Measurements from ENCODE around the gene AUP1.
"Not testable (repeated sequence)": the region's sequence is repeated elsewhere in the genome, so short reads cannot be mapped to it uniquely, and the experiment has no call there.

AUP1 gene
- 110 to 125 (median 118) reads per million in 4 donors for total RNA-seq

DNA sequence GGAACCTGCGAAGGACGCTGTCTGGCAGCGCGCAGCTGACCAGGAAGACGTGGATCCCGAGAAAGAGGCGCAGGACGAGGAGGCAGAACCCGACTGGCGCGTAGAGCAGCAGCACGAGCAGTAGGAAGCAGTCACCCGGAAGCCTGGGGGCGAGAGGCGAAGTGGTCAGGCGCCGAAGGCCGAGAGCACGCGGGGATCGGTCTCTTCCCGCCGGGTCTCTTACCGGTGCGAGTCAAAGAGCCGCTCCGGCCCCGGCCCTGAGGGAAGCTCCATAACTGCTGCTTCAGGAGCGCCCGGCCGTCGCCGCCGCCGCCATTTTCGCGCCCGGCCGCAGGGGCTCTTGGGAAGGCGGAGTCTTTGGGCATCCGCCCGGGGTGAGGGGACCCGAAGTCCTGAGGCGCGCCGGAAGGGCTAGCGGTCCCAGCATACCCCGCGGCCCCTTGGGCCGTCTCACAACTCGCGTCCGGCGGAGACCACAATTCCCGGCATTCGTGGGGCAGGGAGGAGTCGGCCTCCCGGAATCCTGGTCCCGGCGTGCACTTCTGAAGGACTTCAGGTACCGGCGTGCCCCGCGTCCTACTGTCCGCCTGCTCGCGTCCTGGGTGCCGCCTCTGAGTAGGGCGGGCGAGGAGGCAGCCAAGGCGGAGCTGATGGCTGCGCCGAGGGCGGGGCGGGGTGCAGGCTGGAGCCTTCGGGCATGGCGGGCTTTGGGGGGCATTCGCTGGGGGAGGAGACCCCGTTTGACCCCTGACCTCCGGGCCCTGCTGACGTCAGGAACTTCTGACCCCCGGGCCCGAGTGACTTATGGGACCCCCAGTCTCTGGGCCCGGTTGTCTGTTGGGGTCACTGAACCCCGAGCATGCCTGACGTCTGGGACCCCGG is at the start of gene AUP1, which contains the start of gene HTRA2:
Gene AUP1 (minus strand): TSS at position 350 of the 882 bp plus-strand sequence. CDS start 77 bp downstream, at position 273.
Gene HTRA2 (plus strand): TSS at position 577 of the 882 bp plus-strand sequence. CDS start 74 bp downstream, at position 651.
- peak; percentile 72 to 96 (median 78) for DNase-seq

- peak in 1 of 5 donors; percentile 44 for DNase-seq
Measured at GRCh38 chr2:74578408-74578807, 48.9 kb upstream of the AUP1 start.

DNA sequence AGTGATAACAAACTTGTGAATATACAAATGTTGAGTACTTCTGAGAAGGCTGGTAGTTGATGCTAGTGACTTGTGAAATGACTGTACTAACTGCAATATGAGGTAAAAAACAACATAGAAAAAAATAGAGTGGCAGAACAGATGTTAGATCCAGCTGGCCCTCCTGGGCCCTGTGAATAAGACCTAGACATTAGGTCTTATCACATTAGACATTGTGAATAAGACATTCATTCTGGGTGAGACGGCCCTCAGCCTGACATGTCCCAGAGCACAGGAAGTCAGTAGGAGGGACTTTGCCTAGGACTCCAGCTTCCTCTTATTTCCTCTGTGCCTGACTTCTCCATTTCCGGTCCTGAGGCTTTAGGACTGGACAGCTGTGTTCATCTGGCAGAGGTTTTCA is 47.9 kb upstream of the AUP1 start:
- DNase-seq = peak in 1 of 5 donors; percentile 71

- no peak for DNase-seq
Measured at GRCh38 chr2:74576863-74577229, 47.3 kb upstream of the AUP1 start.

DNA sequence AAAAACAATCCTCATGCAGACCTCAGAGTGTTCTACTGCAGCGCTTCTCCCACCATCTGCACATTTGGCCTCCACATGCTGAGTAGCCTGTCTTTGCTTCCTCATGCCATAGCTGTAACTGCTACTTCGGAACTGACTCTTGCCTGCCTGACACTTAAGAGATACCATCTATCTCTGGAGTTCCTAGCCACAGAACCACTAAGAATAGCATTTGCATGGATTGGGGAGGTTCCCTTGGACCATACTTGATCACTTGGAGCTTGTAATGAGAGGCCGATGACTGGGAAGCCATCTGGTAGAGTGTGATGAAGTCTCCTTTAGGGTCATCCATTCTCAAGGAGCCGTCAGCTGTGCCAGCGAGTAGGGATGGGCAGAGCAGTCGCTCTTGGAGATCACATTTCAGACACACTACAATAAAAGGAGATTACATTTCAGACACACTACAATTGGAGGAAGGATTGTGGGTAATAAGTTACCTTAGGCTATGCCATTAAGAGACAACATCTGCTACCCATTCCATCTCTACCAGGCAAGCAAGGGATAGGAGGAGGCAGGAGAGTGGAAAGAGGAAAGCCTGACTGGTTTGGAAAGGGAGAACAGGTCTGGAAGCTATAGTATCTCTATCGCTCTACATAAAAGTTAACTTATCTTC is 46.8 kb upstream of the AUP1 start:
- DNase-seq = no peak

DNA sequence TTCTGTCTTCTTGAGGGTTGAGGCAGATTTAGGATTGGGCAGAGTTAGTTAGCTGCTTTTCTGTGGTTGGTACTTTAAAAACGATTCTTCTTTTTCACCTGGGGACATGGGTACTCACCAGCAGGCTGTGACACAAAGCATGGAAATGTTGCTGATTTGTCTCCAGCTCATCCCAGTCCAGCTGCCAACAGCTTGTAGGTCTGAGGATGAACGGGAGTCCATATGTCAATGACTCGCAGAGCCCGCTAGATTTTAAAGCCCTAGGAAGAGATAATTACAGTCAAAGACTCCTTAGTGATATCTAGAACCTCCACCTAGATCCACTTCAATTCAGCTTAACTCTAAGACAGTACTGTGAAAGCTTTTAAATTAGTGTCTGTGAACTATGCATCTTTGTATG is 45.8 kb upstream of the AUP1 start:
- no peak for DNase-seq

DNA sequence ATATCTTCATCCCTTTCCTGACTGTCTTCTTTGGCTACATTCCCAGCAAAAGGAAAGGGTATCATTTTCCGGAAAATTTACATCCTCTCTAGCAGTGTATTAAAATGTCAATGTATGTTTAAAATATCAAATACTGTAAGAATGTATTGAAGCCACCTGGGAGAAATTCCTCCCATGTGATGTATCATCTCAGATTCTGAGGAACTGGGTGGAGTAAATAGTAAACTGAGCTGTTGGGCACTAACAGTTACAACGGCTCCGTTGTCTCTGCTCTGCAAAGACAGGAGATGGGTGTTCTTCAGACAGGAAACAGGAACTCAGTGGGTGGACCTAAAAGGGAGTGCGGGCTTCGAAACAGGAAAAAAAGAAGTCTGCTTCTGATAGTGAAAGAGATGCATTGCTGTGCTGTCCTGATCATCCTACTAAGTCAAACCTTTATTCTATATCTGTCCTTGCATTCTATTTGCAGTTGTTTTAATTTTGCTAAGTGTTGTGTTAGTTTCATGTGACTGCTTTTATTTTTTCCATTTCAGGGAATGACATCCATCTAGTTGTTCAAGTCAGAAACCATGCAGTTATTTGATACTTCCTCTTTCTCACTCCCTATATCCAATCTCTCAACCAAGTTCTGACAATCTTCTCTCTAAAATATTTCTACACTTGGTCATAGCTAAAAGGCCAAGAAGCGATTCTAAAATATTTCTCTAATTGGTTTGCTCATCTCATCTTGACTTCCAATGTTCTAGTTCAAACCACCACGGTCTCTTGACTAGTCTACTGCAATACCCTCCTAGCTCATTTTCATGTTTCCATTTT is 44.4 kb upstream of the AUP1 start:
- DNase-seq = peak in 1 of 5 donors; percentile 80

DNA sequence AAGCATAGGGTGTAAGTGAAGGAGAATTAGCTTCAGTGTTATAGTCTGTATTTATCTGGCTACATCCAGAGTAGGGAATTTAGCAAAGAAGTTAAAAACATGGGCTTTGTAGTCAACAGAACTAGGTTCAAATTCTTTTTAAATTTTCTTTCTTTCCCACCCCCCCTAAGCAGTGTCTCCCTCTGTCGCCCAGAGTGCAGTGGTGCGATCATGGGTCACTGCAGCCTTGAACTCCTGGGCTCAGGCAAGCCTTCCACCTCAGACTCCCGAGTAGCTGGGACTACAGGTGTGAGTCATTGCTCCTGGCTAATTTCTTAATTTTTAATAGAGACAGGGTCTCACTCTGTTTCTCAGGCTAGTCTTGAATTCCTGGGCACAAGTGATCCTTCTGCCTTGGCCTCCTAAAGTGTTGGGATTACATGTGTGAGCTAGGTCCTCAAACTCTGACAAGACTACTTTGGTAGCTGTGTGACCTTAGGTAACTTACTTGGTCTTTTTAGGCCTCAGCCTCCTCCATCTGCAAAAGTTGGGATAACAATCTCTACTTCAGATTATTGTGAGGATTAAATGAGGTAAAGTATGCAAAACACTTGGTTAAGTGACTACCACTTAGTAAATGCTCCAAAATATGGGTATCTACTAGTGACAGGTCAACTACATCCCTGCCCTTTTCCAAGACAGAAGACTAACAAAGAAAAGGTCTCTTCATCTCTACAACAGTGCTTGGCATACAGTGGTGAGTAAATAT is 42.8 kb upstream of the AUP1 start:
- no peak for DNase-seq

DNA sequence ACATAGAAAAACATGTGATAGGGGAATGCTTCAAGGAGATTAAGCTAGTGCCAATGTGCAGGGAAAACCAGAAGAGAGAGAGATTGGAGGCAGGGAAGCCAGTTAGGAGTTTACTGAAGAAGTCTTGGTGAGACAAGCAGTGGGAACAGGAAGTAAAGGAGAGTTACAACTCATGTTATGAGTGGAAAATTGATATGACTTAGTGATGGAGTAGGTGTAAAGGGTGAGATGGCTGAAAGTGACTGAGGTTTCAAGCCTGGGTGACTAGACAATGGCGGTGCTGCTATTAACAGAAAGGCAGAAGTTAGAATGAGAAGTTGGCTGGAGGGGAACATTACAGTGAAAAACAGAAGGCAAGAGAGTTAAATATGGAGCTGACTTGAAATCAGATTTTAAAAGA is 41.6 kb upstream of the AUP1 start:
- no peak for DNase-seq

- DNase-seq = no peak
Measured at GRCh38 chr2:74569686-74570085, 40.2 kb upstream of the AUP1 start.

GRCh38 chr2:74567881-74568280 is 38.4 kb upstream of the AUP1 start:
- DNase-seq = no peak

- DNase-seq = no peak
Measured at GRCh38 chr2:74566754-74567085, 37.2 kb upstream of the AUP1 start.

- no peak for DNase-seq
Measured at GRCh38 chr2:74566076-74566753, 36.7 kb upstream of the AUP1 start.

DNA sequence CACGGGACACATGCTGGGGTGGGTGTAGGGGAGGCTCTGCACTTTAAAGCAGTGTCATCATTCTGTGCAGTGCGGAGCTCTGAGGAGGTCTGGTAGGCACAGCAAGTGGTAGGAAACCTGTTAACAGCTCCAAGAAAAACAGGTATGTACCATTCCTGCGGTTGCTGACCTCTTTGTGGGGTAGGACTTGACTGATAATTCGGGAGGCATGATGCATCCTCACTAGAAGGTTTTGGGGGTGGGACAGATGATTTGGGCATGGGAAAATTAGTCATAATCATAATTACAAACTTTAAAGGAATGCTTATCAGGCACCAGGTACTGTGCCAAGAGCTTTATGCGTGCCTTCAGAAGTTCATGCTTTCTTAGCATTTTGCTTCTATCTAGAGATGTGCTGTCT is 34.7 kb upstream of the AUP1 start:
- no peak for DNase-seq

- DNase-seq = no peak
Measured at GRCh38 chr2:74562126-74562775, 32.7 kb upstream of the AUP1 start.

DNA sequence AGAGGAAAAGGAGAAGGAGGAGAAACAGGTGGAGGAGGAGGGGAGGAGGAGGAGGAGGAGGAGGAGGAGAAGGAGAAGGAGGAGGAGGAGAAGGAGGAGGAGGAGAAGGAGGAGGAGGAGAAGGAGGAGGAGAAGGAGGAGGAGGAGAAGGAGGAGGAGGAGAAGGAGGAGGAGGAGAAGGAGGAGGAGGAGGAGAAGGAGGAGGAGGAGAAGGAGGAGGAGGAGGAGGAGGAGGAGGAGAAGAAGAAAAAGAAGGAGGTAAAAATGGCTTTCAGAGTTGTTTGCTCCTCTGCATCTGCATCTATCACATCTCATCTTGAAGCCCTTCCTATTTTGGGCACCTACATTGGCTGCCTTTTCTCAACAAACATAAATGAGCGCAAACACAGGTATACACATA is 31.5 kb upstream of the AUP1 start:
- DNase-seq = not testable (repeated sequence)

DNA sequence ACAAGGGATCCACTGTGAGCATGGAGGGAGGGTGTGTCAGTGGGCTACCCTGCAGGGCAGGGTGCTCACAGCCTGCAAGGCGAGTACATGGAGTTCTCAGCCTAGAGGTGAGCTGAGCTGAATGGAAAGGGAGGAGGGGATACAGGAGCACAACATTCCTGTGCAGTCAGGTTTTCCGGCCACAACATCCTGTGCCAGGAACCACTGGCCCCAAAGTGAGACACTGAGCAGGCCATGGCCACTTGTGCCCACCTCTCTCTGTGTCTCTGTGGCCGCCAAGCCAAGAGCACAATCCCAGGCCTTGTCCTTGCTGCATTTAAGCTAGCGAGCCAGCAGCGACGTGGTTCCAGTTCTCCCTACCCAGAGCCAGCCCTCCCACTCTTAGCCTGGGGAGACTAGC is 31.1 kb upstream of the AUP1 start:
- DNase-seq = no peak

DNA sequence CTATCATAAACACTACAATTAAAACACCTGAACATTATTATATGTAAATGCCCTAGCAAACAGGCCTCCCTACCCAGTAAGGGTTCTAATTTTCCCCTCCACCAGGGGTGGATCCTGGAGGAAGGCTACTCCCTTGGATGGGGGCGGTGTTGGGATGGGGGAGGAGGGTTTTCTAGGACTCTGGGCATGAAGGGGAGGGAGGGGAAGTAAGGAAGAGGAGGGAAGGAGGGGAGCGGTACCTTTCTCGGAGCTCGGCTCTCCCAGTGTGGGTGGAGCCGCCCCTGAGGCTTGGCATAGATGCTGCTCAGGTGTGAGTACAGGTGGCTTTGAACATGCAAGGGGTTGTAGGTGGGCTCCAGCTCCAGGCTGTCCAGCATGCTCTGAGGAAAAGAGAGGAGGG is 30.4 kb upstream of the AUP1 start:
- no peak for DNase-seq

DNA sequence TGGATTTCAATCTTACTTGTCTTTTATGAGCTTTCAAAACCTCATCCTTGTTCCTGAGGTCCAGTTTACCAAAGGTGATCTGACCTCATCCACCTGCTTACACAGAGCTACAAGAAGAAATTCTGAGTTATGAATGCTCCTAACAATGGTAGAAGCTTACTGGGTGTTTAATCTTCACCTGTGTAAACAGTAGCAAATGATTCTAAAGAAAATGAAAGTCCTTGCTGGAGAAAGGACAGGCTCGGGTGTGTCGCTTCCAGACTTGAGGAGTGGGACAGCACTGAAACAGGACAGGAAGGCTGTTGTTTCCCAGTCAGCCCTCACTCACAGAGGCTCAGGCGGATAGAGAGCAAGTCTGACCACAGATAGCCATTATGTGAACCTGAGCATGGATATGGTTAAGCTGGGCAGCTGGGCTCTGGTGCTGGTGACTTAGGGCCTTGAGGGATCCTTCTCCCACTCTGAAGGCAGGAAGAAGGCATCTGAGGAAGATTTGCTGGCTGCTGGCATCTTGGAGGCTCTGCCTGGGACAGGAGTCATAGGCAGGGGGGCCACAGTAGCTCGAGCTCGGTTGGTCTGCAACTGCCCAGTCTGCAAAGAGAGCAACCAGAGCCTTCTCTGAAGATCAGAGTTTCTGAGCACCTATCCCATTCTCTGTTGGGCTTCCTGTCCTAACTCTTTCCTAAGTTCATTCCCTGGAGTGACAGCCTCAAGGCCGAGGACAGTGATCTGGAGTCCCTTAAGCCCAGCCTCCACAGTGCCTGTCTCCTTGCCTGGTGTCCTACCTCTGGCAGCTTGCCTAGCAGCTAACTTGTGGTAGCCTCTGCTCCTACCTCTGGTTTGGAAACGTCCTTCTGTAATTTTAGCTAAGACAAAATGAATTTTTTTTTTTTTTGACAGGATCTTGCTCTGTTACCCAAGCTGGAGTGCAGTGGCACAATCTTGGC is 29.1 kb upstream of the AUP1 start:
- DNase-seq = no peak

GRCh38 chr2:74556831-74557370 is 27.4 kb upstream of the AUP1 start:
- DNase-seq = no peak
